Endometrial microvascular endothelial cells (primary cell): ENCODE data around the gene SLC6A4. TPM values are rescaled to one million over a fixed set of nuclear protein-coding genes. Genes with fewer than 3 reads are reported as not detected.
"Not testable (repeated sequence)": the region's sequence is repeated elsewhere in the genome, so short reads cannot be mapped to it uniquely, and the experiment has no call there.

ENCODE experiments used
- in situ Hi-C: cut with HindIII; loops from 2 replicates; pipeline ENCODE4 v1.10.0; 2017; ENCODE audit warnings: low sequenced_read_pairs, low pct_unique_long_range_greater_than_20kb; ENCODE audit errors: inconsistent ontology term
- total RNA-seq: library from RNA; depleted of rRNA; stranded (reverse); fragments of >200 nt; gene quantifications from one replicate; pipeline ENCODE4 v1.2.3, GENCODE V29; 2015; ENCODE audit errors: inconsistent ontology term

The SLC6A4 gene
- total RNA-seq, 1 donor from 2014 or later = not detected

GRCh38 chr17:30241051-30241450, 5.6 kb upstream of the SLC6A4 start:
- in situ Hi-C loops = no loop called here

GRCh38 chr17:30240177-30240576, 4.7 kb upstream of the SLC6A4 start:
- in situ Hi-C loops = no loop called here

- in situ Hi-C loops = no loop called here
Observed at GRCh38 chr17:30239089-30239462, 3.6 kb upstream of the SLC6A4 start.

GRCh38 chr17:30238387-30239088, 3.0 kb upstream of the SLC6A4 start:
- in situ Hi-C loops = no loop called here

GRCh38 chr17:30238003-30238344, 2.5 kb upstream of the SLC6A4 start:
- in situ Hi-C loops = no loop called here

- in situ Hi-C loops = no loop called here
Observed at GRCh38 chr17:30237296-30238002, 2.0 kb upstream of the SLC6A4 start.

- in situ Hi-C loops = no loop called here
Observed at GRCh38 chr17:30236766-30237165, 1.3 kb upstream of the SLC6A4 start.

- in situ Hi-C loops = no loop called here
Observed at GRCh38 chr17:30236297-30236624, 764 bp upstream of the SLC6A4 start.

GRCh38 chr17:30234964-30235363, 533 bp downstream of the SLC6A4 start:
- in situ Hi-C loops = no loop called here

GRCh38 chr17:30234296-30234695, 1.2 kb downstream of the SLC6A4 start:
- in situ Hi-C loops = no loop called here

- in situ Hi-C loops = no loop called here
Observed at GRCh38 chr17:30232824-30233427, 2.6 kb downstream of the SLC6A4 start.

- in situ Hi-C loops = no loop called here
Observed at GRCh38 chr17:30232015-30232823, 3.3 kb downstream of the SLC6A4 start.

GRCh38 chr17:30230596-30231125, 4.8 kb downstream of the SLC6A4 start:
- in situ Hi-C loops = no loop called here

GRCh38 chr17:30230009-30230408, 5.5 kb downstream of the SLC6A4 start:
- in situ Hi-C loops = not testable (repeated sequence)

- in situ Hi-C loops = no loop called here
Observed at GRCh38 chr17:30229012-30229411, 6.5 kb downstream of the SLC6A4 start.

GRCh38 chr17:30228011-30228410, 7.5 kb downstream of the SLC6A4 start:
- in situ Hi-C loops = no loop called here

- in situ Hi-C loops = no loop called here
Observed at GRCh38 chr17:30226878-30227277, 8.6 kb downstream of the SLC6A4 start.

GRCh38 chr17:30225919-30226553, 9.5 kb downstream of the SLC6A4 start:
- in situ Hi-C loops = no loop called here

- in situ Hi-C loops = no loop called here
Observed at GRCh38 chr17:30225112-30225511, 10.4 kb downstream of the SLC6A4 start.
